GM10847 (cell line): ENCODE measurements around the gene HECTD2.

Source experiments
- POLR2A ChIP-seq: IDR thresholded peaks from 2 replicates; pipeline ENCODE4 v1.6.1; 2011; ENCODE audit not compliant: insufficient read length; ENCODE audit errors: extremely low read depth

Gene HECTD2

DNA sequence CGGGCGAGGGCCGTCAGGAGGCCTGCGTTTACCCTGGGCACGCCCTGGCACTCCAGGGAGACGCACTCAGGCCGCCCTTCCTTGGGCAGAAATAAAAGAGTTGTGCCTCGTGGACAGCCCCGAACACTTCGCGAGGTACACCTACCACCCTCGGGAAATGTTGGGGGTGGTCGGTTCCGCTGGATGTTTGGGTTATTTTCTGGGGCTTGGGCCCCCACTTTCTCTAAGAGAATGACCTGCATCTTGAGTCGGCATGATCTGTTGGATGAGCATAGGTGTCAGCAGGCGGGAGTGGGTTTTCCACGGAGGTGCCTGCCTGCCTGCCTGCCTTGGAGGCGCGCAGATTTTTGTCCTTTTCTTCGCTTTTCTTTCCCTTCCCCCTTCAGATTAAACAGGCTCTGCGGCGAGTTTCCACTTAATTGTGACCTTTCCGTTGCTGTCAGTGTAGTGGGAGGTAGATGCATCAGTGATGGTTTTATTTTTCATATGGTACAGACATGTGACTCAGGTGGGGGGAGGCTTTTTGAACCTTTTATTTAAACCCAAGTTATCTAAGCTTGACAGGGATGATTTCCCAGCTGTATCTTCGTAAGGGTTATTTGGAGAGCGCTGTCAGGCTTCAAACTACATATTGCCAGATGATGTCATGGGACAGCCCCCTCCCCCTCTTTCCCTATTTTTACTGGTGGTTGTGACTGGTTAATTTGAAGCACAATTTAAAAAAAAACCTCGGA, 661 bp downstream of the HECTD2 start:
- no peak for TF ChIP-seq POLR2A

DNA sequence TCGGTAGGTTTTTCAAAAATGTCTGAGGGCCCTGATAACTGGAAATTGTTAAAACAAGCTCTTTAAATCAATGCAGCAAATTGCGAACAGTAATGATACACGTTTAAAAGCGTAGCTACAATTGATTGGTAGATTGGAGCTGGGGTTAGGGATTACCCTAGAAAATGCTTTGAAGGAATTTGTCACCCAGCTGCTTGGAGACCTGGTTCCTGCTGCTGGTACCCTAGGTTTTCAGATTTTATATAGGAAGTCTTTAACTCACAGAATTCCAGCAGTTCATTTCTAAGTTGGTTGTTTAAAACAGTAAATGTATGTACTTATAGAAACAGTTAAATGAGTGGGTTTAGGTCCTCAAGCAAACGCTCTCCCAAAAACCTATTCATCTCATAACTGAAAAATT, 1.5 kb downstream of the HECTD2 start:
- TF ChIP-seq POLR2A: no peak

DNA sequence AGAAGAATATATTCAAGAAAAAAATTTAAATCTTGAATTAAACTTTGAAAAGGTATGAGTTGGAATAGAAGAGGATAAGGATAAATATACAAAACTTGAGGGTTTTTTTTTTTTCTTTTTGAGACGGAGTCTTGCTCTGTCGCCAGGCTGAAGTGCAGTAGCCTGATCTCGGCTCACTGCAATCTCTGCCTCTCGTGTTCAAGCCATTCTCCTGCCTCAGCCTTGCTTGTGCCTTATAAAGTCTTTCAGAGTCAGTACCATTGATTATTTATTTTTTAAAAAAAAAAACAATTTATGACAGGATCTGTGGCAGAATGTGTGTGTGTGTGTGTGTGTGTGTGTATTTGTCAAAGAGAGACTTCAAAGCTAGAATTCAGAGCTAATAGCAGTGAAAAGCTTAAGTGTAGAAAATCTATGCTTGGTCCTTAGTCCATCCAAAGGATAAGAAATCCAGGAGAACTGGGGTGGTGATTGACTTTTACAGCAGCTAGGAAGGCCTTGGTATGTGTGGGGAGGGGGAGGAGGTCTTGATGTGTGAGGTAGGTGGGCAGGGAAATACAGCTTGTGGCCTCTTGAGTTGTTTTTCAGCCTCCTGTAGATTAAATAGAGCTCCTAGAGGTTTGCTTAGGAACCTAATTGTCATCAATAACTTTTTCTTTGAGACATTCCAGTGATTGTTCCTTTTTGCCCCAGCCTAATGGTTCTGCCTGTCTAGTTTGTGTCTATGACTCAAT, 2.4 kb downstream of the HECTD2 start:
- no peak for TF ChIP-seq POLR2A

DNA sequence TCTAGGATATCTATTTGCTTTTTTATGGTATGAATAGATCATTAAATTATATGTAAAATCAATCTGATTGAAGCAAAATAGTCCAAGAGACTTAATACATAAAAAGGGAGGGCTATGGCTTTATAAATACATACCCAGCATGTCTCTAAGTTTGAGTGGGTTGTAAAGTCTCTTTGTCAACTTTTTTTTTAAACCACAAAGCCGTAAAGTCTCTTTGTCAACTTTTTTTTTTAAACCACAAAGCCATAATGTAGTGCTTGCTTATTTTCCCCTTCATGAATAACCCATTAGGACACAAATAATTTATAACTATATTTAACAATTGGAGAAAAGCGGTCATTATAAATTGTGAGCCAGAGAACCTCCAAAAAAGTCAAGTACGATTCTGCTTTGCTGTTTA, 5.7 kb downstream of the HECTD2 start:
- TF ChIP-seq POLR2A: no peak

DNA sequence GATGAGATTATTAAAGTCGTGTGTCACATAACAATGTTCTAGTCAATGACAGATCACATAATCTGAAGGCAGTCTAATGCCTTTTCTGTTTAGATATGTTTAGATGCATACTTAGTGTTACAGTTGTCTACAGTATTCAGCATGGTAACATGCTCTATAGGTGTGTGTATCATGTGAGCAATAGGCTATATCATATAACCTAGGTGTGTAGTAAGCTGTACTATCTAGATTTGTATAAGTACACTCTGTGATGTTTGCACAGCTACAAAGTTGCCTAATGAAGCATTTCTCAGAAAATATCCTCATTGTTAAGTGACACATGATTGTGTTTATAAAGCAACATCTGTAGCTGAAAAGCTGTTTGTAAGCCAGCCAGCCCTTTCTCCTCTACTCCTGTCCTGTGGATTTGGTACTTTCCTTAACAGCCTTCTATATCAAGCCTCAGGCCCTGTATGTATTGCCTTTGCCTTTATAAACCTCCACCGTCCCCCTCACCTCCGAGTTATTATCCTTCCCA, 6.3 kb downstream of the HECTD2 start:
- no peak for TF ChIP-seq POLR2A

DNA sequence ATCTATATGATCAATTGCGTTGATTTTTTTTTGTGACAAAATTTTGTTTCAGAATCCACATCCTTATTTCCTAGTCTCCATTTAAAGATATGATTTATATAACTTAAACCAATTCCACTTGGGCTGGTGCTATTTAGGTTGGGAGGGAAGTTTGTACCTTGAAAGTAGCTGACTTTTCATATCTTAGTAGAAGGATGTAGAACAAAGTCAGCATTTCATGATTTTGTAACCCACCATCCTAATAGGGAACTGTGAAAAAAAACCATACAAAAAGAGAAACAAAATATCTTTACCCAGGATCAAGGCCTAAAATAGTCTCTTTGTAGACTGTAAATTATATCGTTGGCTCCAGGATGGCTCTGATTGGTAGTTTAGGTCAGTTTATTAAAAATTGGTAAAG, 8.3 kb downstream of the HECTD2 start:
- no peak for TF ChIP-seq POLR2A

DNA sequence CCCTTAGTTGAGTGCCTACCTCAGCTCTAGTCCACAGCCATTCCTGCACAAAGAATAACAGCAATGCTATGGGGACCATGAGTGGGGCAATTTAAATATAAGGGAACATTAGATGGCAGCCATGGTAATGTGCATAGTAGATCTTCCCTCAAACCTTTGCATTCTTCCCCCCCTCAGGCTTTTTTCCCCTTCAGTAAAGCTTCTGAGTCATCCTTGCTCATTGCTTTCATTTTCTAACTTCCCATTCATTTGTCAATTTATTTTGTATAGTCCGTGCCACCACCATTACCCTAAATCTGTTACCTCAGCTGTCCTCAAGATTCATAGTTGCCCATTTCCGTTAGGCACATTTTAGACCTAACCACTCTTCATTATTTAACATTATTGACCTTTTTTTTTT, 10.7 kb downstream of the HECTD2 start:
- TF ChIP-seq POLR2A: no peak

DNA sequence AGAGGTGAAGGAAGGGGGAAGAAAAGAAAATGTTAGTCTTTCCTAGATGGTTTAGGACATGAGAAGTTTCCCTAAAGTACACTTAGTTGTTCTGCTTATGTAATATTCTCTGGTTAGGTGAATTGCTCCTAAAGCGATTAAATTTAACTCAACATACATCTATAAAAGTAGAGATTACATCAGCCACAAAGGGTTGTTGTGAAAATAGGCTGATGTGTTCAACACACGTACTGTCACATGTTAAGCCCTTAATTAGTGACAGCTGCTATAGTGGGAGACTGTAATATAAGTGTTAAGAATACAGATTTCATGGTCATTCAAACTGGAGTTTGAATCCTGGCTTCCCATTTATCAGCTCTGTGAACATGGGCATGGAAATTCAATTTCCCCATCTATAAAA, 12.8 kb downstream of the HECTD2 start:
- TF ChIP-seq POLR2A: no peak

DNA sequence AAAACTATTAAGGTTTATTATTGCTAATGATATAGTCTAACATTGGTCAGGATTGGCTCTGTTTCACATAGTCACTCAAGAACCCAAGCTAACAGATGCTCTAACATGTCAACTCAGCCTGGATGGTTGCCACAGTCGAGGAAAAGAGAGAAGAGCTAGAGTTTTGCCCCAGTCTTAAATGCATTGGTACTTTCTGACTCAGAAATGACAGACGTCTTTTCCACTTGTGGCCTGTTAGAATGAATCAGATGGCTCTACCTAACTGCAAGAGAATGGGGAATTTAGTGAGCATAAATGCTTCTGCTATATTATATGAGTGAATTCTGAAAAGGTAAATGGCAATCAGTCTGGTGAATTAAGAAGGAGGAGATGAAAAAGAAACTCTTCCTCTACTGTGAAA, 13.9 kb downstream of the HECTD2 start:
- TF ChIP-seq POLR2A: no peak

DNA sequence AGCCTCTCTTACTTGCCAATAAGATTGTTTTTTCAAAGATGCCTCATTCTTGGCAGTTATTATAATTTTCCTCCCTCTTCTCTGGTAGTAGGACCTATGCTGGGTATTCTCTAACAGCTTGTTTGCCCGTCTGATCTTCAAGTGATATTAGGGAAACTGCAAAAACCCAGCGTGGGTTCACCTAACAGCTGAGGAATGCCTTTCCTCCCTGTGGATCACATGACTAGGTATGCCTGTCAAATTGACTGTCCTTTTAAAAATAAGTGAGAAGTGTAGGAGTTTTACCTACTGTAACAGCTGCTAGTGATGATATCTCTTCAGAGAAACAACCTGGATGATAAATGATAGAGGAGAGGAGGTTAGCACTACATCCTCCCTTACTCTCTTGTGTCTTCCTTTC, 22.0 kb downstream of the HECTD2 start:
- no peak for TF ChIP-seq POLR2A

DNA sequence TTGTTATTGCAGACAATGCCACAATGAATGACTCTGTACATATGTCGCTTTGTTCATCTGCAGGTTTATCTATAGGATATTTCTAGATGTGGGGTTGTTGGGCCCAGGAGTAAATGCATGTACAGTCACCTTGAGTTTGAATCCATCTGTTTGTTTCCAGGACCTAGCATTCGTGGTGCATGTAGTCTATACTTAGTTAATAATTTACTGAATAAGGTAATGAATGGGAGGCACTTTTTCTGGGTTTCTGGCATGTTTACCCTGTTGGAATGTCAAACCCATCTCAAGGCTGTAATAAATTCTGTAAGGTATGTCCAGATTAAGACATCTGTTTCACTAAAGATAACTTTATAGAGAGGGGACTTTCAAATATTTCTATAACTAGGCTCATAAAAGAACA, 23.5 kb downstream of the HECTD2 start:
- no peak for TF ChIP-seq POLR2A

DNA sequence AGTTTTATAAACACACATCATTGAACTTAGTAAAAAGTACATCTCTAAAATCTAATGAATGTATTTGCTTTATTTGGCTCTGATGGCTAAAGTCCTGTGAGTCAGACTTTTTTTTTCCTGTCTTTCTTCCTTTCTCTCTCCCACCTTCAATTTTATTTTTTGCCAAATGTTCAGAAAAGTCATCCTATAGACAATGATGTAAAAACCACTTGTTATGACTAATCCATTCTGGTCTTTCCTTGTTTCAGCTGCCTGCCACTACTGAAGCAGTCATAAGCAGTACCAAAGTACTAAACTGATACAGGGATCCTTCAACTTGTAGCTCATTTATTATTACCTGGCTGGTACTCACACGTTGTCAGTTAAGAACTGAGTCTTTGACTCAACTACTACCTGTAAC, 23.9 kb downstream of the HECTD2 start:
- no peak for TF ChIP-seq POLR2A

DNA sequence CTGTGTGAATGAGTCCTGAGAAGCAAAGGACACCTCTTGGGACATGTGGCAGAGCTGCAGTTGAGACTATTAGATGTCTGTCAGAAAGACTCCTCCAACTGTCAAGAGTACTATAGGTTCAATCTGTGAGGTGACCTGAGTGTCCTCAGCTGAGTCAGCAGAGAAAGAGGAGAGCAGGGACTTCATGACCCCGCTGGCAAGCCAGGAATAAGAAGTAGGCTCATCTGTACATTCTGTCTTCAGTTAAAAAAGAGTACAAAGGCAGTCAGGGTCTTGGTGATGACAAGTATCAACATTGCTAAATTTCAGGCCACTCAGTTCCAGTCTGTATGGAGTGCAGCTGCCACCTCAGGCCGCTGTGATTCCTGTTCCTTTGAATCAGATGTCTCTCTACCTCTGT, 25.1 kb downstream of the HECTD2 start:
- TF ChIP-seq POLR2A: no peak

DNA sequence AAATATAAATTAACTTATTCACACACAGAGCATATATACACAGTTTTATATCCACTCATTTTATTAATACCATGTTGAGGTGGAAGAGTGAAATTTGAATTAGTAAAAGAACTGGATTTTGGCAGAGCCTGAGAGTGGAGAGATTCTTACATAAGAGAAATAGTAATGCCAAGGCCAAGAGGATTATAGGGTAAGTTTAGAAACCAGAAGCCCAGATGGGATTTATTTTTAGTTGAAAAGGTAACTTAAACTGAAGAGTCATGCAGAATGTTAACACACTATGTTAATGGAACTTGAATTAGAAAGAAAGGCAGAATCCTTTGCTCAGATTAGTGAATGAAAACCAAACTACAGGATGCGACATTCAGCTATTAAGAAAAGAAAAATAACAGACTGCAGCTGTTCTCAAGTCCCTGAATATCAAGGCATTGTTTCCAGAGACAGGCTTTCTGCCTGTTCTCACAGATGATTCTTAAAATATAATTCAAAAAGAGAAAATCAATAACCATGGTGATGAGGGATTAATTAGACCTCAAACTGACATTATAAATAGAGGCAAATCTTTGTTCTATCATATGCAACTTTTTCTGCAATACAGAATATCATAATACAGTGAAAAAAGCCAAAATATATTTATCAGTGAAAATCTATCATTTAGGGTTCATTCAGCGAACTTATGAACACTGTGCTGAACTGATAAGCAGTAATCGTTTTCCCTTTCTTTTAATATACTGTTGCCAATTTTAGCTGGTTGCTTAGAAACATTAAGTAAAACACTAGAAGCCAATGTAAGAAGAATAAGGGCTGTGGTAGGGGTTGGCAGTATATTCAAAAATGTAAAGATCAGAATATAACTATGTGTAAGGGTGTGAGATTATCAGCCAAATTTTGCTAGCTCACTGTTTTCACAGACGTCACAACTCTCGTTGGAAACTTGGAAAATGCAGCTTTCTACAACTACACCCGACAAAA, 34.4 kb downstream of the HECTD2 start:
- no peak for TF ChIP-seq POLR2A

DNA sequence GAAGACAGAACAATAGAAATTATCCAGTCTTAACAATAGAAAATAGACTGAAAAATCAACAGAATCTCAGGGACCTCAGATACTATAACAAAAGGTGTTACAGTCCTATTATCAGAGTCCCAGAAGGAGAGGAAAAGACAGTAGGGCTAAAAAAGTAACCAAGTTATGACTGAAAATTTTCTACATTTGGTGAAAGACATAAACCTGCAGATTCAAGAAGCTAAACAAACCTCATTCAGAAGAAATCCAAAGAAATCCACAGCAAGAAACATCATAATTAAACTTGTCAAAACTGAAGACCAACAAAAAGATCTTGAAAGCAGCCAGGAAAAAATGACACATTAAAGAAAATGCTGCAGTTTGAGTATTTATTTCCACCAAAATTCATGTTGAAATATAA, 41.9 kb downstream of the HECTD2 start:
- no peak for TF ChIP-seq POLR2A
